ENCODE data around the gene CDRT4. TPM values are rescaled to one million over a fixed set of nuclear protein-coding genes. Genes with fewer than 3 reads are reported as not detected.

Gene CDRT4
- total RNA-seq, 2 donors from 2014 or later = 1.7 to 4.9 TPM

Other genes starting within 250 kb of the CDRT4 start
- 100 to 1,000 TPM; 133 to 163 TPM for gene PMP22, start 202.3 kb downstream of the CDRT4 start, total RNA-seq
- gene TEKT3, start 126.0 kb downstream of the CDRT4 start, total RNA-seq = under 1 TPM; 0.76 to 0.80 TPM
- gene TVP23C, start 95.9 kb upstream of the CDRT4 start, total RNA-seq = 10 to 100 TPM in 1 of 2 donors, 1 to 10 TPM in 1; 5.7 to 10.6 TPM
- gene FBXW10B, start 152.1 kb upstream of the CDRT4 start, total RNA-seq = under 1 TPM; 0.16 to 0.56 TPM
- 10 to 100 TPM; 17.5 to 18.1 TPM for gene TRIM16, start 216.7 kb upstream of the CDRT4 start, total RNA-seq
- gene ZNF286A, start 232.1 kb upstream of the CDRT4 start, total RNA-seq = 10 to 100 TPM; 12.7 to 13.7 TPM